HFF-Myc (cell line): ENCODE data around the gene EIF1B.

Experiments
- DNase-seq: peaks from one replicate; pipeline ENCODE4 v3.0.0-alpha.2; 2011; ENCODE audit warnings: low read depth; ENCODE audit errors: extremely low read depth
- H3K4me3 ChIP-seq: replicated peaks from 2 replicates; pipeline ENCODE4 v1.5.1; 2011; ENCODE audit warnings: low read depth, mild to moderate bottlenecking, control low read depth, low read length
- CTCF ChIP-seq: IDR thresholded peaks from 2 replicates; pipeline ENCODE4 v1.5.1; 2012; ENCODE audit warnings: mild to moderate bottlenecking, low read depth, low read length, control low read depth; ENCODE audit errors: missing control alignments

Gene EIF1B

GRCh38 chr3:40317061-40317855 lies 7.8 kb downstream of the EIF1B start:
- DNase-seq, result no peak
- peak; percentile 73 for TF ChIP-seq CTCF
- H3K4me3 ChIP-seq, result no peak overlapping the region

GRCh38 chr3:40321818-40322217 lies 12.3 kb downstream of the EIF1B start:
- H3K4me3 ChIP-seq, result no peak overlapping the region
- no peak for DNase-seq
- no peak for TF ChIP-seq CTCF

- no peak overlapping the region for H3K4me3 ChIP-seq
- DNase-seq, result no peak
- TF ChIP-seq CTCF, result no peak
Observed at GRCh38 chr3:40323946-40324345, 14.4 kb downstream of the EIF1B start.

GRCh38 chr3:40324621-40325020 lies 15.1 kb downstream of the EIF1B start:
- no peak for TF ChIP-seq CTCF
- DNase-seq, result no peak
- no peak overlapping the region for H3K4me3 ChIP-seq

- no peak for TF ChIP-seq CTCF
- DNase-seq, result no peak
- no peak overlapping the region for H3K4me3 ChIP-seq
Observed at GRCh38 chr3:40325465-40325864, 16.0 kb downstream of the EIF1B start.

- TF ChIP-seq CTCF, result no peak
- H3K4me3 ChIP-seq, result no peak overlapping the region
- no peak for DNase-seq
Observed at GRCh38 chr3:40328374-40328773, 18.9 kb downstream of the EIF1B start.

- DNase-seq, result no peak
- TF ChIP-seq CTCF, result no peak
- no peak overlapping the region for H3K4me3 ChIP-seq
Observed at GRCh38 chr3:40329071-40329470, 19.6 kb downstream of the EIF1B start.
